ENCODE measurements around the gene ITIH1. TPM values are rescaled to one million over a fixed set of nuclear protein-coding genes. Genes with fewer than 3 reads are reported as not detected.

Gene ITIH1
- total and polyA plus RNA-seq, 2 experiments from 2014 or later: not detected

GRCh38 chr3:52779011-52779836, 1.8 kb downstream of the ITIH1 start:
- Mint-ChIP-seq H3K27ac (no peak overlapping the region), H3K4me1 (peaks cover 12% of the 10 kb centered on the region), H3K27me3 (ENCODE audit: insufficient read depth, low read depth, poor library complexity) (no peaks in the 10 kb centered on the region), H3K4me3 (no peak overlapping the region), H3K36me3 (ENCODE audit: low read depth) (no peaks in the 10 kb centered on the region; the same call in 2 of the 3 replicates), H3K9me3 (peaks cover 2% of the 10 kb centered on the region; the same call in 1 of the 3 replicates)
- Histone ChIP-seq H2AFZ (no peak overlapping the region), H3K27ac (ENCODE audit: low read depth) (no peak overlapping the region), H3K4me3 (no peak overlapping the region), H4K20me1 (replicated peaks; ENCODE audit: insufficient read depth) (no peaks in the 10 kb centered on the region), H3K27me3 (ENCODE audit: insufficient read depth) (no peaks in the 10 kb centered on the region), H3K4me2 (no peak overlapping the region), H3K79me2 (replicated peaks; ENCODE audit: insufficient read depth) (no peaks in the 10 kb centered on the region), H3K9me2 (ENCODE audit: insufficient read depth) (peaks cover 6% of the 10 kb centered on the region; the same call in 1 of the 2 replicates), H3F3A (replicated peaks; ENCODE audit: low read depth) (no peaks in the 10 kb centered on the region), H3K36me3 (ENCODE audit: insufficient read depth) (no peaks in the 10 kb centered on the region), H3K4me1 (ENCODE audit: insufficient read depth) (no peaks in the 10 kb centered on the region)
- no peak for DNase-seq (ENCODE audit: low spot score)
- no peak for ATAC-seq
- TF ChIP-seq EZH2 (IDR thresholded peaks at IDR 0.05; ENCODE audit: low read depth, unreplicated experiment) (no peak), ETS1 (IDR thresholded peaks at IDR 0.05) (no peak), ZNF331 (CRISPR knock-in tag; IDR thresholded peaks at IDR 0.05; ENCODE audit: low read depth) (no peak), NANOG (IDR thresholded peaks at IDR 0.05; ENCODE audit: borderline replicate concordance) (no peak), EZH2phosphoT487 (IDR thresholded peaks at IDR 0.05; ENCODE audit: unreplicated experiment) (no peak), ZNF114 (CRISPR knock-in tag; IDR thresholded peaks at IDR 0.05) (no peak), JUNB (IDR thresholded peaks at IDR 0.05; ENCODE audit: unreplicated experiment) (no peak), STAT1 (IDR thresholded peaks at IDR 0.05; ENCODE audit: unreplicated experiment) (no peak), REST (IDR thresholded peaks at IDR 0.05; ENCODE audit: unreplicated experiment) (no peak), POLR2AphosphoS5 (IDR thresholded peaks at IDR 0.05; ENCODE audit: low read depth) (no peak), CREB1 (CRISPR knock-in tag; IDR thresholded peaks at IDR 0.05; ENCODE audit: low read depth) (no peak)
- TF ChIP-seq, protein P1, sequence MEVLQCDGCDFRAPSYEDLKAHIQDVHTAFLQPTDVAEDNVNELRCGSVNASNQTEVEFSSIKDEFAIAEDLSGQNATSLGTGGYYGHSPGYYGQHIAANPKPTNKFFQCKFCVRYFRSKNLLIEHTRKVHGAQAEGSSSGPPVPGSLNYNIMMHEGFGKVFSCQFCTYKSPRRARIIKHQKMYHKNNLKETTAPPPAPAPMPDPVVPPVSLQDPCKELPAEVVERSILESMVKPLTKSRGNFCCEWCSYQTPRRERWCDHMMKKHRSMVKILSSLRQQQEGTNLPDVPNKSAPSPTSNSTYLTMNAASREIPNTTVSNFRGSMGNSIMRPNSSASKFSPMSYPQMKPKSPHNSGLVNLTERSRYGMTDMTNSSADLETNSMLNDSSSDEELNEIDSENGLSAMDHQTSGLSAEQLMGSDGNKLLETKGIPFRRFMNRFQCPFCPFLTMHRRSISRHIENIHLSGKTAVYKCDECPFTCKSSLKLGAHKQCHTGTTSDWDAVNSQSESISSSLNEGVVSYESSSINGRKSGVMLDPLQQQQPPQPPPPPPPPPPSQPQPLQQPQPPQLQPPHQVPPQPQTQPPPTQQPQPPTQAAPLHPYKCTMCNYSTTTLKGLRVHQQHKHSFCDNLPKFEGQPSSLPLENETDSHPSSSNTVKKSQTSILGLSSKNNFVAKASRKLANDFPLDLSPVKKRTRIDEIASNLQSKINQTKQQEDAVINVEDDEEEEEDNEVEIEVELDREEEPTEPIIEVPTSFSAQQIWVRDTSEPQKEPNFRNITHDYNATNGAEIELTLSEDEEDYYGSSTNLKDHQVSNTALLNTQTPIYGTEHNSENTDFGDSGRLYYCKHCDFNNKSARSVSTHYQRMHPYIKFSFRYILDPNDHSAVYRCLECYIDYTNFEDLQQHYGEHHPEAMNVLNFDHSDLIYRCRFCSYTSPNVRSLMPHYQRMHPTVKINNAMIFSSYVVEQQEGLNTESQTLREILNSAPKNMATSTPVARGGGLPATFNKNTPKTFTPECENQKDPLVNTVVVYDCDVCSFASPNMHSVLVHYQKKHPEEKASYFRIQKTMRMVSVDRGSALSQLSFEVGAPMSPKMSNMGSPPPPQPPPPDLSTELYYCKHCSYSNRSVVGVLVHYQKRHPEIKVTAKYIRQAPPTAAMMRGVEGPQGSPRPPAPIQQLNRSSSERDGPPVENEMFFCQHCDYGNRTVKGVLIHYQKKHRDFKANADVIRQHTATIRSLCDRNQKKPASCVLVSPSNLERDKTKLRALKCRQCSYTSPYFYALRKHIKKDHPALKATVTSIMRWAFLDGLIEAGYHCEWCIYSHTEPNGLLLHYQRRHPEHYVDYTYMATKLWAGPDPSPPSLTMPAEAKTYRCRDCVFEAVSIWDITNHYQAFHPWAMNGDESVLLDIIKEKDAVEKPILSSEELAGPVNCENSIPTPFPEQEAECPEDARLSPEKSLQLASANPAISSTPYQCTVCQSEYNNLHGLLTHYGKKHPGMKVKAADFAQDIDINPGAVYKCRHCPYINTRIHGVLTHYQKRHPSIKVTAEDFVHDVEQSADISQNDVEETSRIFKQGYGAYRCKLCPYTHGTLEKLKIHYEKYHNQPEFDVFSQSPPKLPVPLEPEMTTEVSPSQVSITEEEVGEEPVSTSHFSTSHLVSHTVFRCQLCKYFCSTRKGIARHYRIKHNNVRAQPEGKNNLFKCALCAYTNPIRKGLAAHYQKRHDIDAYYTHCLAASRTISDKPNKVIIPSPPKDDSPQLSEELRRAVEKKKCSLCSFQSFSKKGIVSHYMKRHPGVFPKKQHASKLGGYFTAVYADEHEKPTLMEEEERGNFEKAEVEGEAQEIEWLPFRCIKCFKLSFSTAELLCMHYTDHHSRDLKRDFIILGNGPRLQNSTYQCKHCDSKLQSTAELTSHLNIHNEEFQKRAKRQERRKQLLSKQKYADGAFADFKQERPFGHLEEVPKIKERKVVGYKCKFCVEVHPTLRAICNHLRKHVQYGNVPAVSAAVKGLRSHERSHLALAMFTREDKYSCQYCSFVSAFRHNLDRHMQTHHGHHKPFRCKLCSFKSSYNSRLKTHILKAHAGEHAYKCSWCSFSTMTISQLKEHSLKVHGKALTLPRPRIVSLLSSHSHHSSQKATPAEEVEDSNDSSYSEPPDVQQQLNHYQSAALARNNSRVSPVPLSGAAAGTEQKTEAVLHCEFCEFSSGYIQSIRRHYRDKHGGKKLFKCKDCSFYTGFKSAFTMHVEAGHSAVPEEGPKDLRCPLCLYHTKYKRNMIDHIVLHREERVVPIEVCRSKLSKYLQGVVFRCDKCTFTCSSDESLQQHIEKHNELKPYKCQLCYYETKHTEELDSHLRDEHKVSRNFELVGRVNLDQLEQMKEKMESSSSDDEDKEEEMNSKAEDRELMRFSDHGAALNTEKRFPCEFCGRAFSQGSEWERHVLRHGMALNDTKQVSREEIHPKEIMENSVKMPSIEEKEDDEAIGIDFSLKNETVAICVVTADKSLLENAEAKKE (CRISPR knock-in tag; IDR thresholded peaks at IDR 0.05): no peak
- TF ChIP-seq, protein P2, sequence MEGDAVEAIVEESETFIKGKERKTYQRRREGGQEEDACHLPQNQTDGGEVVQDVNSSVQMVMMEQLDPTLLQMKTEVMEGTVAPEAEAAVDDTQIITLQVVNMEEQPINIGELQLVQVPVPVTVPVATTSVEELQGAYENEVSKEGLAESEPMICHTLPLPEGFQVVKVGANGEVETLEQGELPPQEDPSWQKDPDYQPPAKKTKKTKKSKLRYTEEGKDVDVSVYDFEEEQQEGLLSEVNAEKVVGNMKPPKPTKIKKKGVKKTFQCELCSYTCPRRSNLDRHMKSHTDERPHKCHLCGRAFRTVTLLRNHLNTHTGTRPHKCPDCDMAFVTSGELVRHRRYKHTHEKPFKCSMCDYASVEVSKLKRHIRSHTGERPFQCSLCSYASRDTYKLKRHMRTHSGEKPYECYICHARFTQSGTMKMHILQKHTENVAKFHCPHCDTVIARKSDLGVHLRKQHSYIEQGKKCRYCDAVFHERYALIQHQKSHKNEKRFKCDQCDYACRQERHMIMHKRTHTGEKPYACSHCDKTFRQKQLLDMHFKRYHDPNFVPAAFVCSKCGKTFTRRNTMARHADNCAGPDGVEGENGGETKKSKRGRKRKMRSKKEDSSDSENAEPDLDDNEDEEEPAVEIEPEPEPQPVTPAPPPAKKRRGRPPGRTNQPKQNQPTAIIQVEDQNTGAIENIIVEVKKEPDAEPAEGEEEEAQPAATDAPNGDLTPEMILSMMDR (conservative IDR thresholded peaks at IDR 0.05; ENCODE audit: low read depth in 2 of 2): no peak
